Liver (tissue), 9 donors: ENCODE data around the gene SCARF1. TPM values are rescaled to one million over a fixed set of nuclear protein-coding genes. Genes with fewer than 3 reads are reported as not detected.

Experiments used
- DNase-seq: peaks from one replicate; pipeline ENCODE4 v3.0.0-alpha.2; 2017; ENCODE audit warnings: low spot score
- H3K27ac ChIP-seq, 2 donors: one replicate each; pipeline ENCODE4 v1.7.0; 2013; ENCODE audit warnings: inconsistent platforms in 2 of 2, low read length in 2 of 2, control low read depth in 1 of 2, low read depth in 1 of 2, mild to moderate bottlenecking in 1 of 2
- H3K27me3 ChIP-seq, 4 donors: one replicate each; pipeline versions ENCODE4 v1.6.1 to v1.7.0; 2013; ENCODE audit warnings: low read length in 3 of 4, inconsistent platforms in 1 of 4, mild to moderate bottlenecking in 1 of 4, moderate library complexity in 1 of 4; ENCODE audit not compliant: control insufficient read depth in 4 of 4, insufficient read depth in 4 of 4
- H3K36me3 ChIP-seq, 4 donors: one replicate each; pipeline versions ENCODE4 v1.6.1 to v1.7.0; 2013; ENCODE audit warnings: low read length in 3 of 4, mild to moderate bottlenecking in 3 of 4, low read depth in 1 of 4, moderate library complexity in 1 of 4; ENCODE audit not compliant: control insufficient read depth in 4 of 4, insufficient read depth in 3 of 4
- H3K4me1 ChIP-seq, 4 donors: one replicate each; pipeline versions ENCODE4 v1.6.1 to v1.7.0; 2013; ENCODE audit warnings: low read length in 3 of 4, mild to moderate bottlenecking in 3 of 4, moderate library complexity in 1 of 4; ENCODE audit not compliant: control insufficient read depth in 4 of 4, insufficient read depth in 4 of 4
- H3K4me3 ChIP-seq, 3 donors: one replicate each; pipeline versions ENCODE4 v1.6.1 to v1.7.0; 2013; ENCODE audit warnings: low read length in 3 of 3, control low read depth in 1 of 3, low read depth in 1 of 3, mild to moderate bottlenecking in 1 of 3
- H3K9ac ChIP-seq, 2 donors: one replicate each; pipeline ENCODE4 v1.7.0; 2013; ENCODE audit warnings: low read length in 2 of 2, mild to moderate bottlenecking in 2 of 2, moderate library complexity in 2 of 2, control low read depth in 1 of 2, low read depth in 1 of 2
- H3K9me3 ChIP-seq, 4 donors: one replicate each; pipeline versions ENCODE4 v1.6.1 to v1.7.0; 2013; ENCODE audit warnings: low read length in 3 of 4; ENCODE audit not compliant: control insufficient read depth in 4 of 4
- CTCF ChIP-seq: fragments of 150-350 bp; IDR thresholded peaks from 2 replicates; pipeline ENCODE4 v1.5.1; 2017; ENCODE audit warnings: improper control_type of control experiment, low read depth, low read length; ENCODE audit not compliant: missing input control
- FOXA1 ChIP-seq: IDR thresholded peaks from 2 replicates; pipeline ENCODE4 v1.6.1; 2016; ENCODE audit warnings: antibody characterized with exemption
- HNF4A ChIP-seq, 2 donors: conservative IDR thresholded peaks; 2 replicates each; pipeline ENCODE4 v1.6.1; 2016; ENCODE audit warnings: antibody characterized with exemption in 2 of 2, mild to moderate bottlenecking in 2 of 2
- NR2F2 ChIP-seq: IDR thresholded peaks from 2 replicates; pipeline ENCODE4 v1.6.1; 2016; ENCODE audit warnings: antibody characterized with exemption
- RXRA ChIP-seq, 2 donors: IDR thresholded peaks; 2 replicates each; pipeline ENCODE4 v1.6.1; 2017 to 2018; ENCODE audit warnings: antibody characterized with exemption in 2 of 2, mild to moderate bottlenecking in 1 of 2
- SP1 ChIP-seq: IDR thresholded peaks from 2 replicates; pipeline ENCODE4 v1.6.1; 2018; ENCODE audit warnings: antibody characterized with exemption, mild to moderate bottlenecking
- TAF1 ChIP-seq: conservative IDR thresholded peaks from 2 replicates; pipeline ENCODE4 v1.6.1; 2016; ENCODE audit warnings: antibody characterized with exemption, mild to moderate bottlenecking
- YY1 ChIP-seq: IDR thresholded peaks from 2 replicates; pipeline ENCODE4 v1.6.1; 2016; ENCODE audit warnings: antibody characterized with exemption, mild to moderate bottlenecking
- WGBS: extraction: QIAGEN DNeasy Blood & Tissue Kit; methylation state at CpG from one replicate; pipeline ENCODE4 v1.1.7; 2013; 5-methylcytosine and 5-hydroxymethylcytosine counted together
- polyA plus RNA-seq, 2 donors: library from polyadenylated mRNA; stranded (reverse) in 1 of 2; unstranded in 1 of 2; fragments of 200-250 nt in 1 of 2; fragments of >200 nt in 1 of 2; fragmentation: Nextera tagmentation in 1 of 2; extraction: Ambion mirVana in 1 of 2; gene quantifications; one replicate each; pipeline versions ENCODE4 v1.2.1 to v1.2.3, GENCODE V29; 2013 to 2015
- total RNA-seq, 2 donors: library from RNA; depleted of rRNA; stranded (reverse); fragments of >200 nt; gene quantifications; one replicate each; pipeline ENCODE4 v1.2.3, GENCODE V29; 2014
- TF ChIP-seq, protein P1 (sequence below): IDR thresholded peaks from 2 replicates; pipeline ENCODE4 v1.6.1; 2016; ENCODE audit warnings: antibody characterized with exemption
- TF ChIP-seq, protein P2 (sequence below): IDR thresholded peaks from 2 replicates; pipeline ENCODE4 v1.6.1; 2016; ENCODE audit warnings: antibody characterized with exemption
- TF ChIP-seq, protein P3 (sequence below): IDR thresholded peaks from 2 replicates; pipeline ENCODE4 v1.6.1; 2016; ENCODE audit warnings: antibody characterized with exemption, mild to moderate bottlenecking
- donor health status: healthy.
- donor health status: healthy.
- donor health status: healthy.
- donor health status: healthy.
- donor health status: healthy.

Gene SCARF1
- total and polyA plus RNA-seq, 4 donors: 1.3 to 11.9 (median 8.4) TPM

- Histone ChIP-seq H3K36me3 (no peaks in the 10 kb centered on the region), H3K4me3 (no peak overlapping the region), H3K27ac (no peak overlapping the region), H3K27me3 (no peaks in the 10 kb centered on the region), H3K4me1 (no peaks in the 10 kb centered on the region), H3K9ac (no peak overlapping the region), H3K9me3 (no peaks in the 10 kb centered on the region)
- no peak for DNase-seq
- 76% methylated on average over 14 of the region's 14 CpGs for WGBS
- TF ChIP-seq RXRA (IDR thresholded peaks at IDR 0.05): no peak
- TF ChIP-seq, protein P1, sequence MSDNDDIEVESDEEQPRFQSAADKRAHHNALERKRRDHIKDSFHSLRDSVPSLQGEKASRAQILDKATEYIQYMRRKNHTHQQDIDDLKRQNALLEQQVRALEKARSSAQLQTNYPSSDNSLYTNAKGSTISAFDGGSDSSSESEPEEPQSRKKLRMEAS: no peak
- TF ChIP-seq TAF1: no peak
- no peak for TF ChIP-seq CTCF
- TF ChIP-seq, protein P2, sequence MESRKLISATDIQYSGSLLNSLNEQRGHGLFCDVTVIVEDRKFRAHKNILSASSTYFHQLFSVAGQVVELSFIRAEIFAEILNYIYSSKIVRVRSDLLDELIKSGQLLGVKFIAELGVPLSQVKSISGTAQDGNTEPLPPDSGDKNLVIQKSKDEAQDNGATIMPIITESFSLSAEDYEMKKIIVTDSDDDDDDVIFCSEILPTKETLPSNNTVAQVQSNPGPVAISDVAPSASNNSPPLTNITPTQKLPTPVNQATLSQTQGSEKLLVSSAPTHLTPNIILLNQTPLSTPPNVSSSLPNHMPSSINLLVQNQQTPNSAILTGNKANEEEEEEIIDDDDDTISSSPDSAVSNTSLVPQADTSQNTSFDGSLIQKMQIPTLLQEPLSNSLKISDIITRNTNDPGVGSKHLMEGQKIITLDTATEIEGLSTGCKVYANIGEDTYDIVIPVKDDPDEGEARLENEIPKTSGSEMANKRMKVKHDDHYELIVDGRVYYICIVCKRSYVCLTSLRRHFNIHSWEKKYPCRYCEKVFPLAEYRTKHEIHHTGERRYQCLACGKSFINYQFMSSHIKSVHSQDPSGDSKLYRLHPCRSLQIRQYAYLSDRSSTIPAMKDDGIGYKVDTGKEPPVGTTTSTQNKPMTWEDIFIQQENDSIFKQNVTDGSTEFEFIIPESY: no peak
- TF ChIP-seq, protein P3, sequence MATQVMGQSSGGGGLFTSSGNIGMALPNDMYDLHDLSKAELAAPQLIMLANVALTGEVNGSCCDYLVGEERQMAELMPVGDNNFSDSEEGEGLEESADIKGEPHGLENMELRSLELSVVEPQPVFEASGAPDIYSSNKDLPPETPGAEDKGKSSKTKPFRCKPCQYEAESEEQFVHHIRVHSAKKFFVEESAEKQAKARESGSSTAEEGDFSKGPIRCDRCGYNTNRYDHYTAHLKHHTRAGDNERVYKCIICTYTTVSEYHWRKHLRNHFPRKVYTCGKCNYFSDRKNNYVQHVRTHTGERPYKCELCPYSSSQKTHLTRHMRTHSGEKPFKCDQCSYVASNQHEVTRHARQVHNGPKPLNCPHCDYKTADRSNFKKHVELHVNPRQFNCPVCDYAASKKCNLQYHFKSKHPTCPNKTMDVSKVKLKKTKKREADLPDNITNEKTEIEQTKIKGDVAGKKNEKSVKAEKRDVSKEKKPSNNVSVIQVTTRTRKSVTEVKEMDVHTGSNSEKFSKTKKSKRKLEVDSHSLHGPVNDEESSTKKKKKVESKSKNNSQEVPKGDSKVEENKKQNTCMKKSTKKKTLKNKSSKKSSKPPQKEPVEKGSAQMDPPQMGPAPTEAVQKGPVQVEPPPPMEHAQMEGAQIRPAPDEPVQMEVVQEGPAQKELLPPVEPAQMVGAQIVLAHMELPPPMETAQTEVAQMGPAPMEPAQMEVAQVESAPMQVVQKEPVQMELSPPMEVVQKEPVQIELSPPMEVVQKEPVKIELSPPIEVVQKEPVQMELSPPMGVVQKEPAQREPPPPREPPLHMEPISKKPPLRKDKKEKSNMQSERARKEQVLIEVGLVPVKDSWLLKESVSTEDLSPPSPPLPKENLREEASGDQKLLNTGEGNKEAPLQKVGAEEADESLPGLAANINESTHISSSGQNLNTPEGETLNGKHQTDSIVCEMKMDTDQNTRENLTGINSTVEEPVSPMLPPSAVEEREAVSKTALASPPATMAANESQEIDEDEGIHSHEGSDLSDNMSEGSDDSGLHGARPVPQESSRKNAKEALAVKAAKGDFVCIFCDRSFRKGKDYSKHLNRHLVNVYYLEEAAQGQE: no peak
- no peak for TF ChIP-seq YY1
- no peak for TF ChIP-seq FOXA1
- no peak for TF ChIP-seq HNF4A (conservative IDR thresholded peaks at IDR 0.05)
These were observed 47.6 kb downstream of the SCARF1 start for GRCh38 chr17:1597861-1598342.

GRCh38 chr17:1593630-1593931 lies 52.0 kb downstream of the SCARF1 start:
- no peaks in the 10 kb centered on the region for H3K9me3 ChIP-seq
- no peaks in the 10 kb centered on the region for H3K27me3 ChIP-seq
- no peak overlapping the region for H3K4me3 ChIP-seq
- no peak for DNase-seq
- H3K36me3 ChIP-seq: no peaks in the 10 kb centered on the region
- H3K4me1 ChIP-seq: peaks cover 0 to 4% (median 0%) of the 10 kb centered on the region in 4 donors
- no peak overlapping the region for H3K9ac ChIP-seq
- WGBS: 94% methylated on average over 5 of the region's 5 CpGs
- H3K27ac ChIP-seq: no peak overlapping the region
- TF ChIP-seq SP1 (no peak), RXRA (IDR thresholded peaks at IDR 0.05) (no peak), HNF4A (conservative IDR thresholded peaks at IDR 0.05) (no peak), NR2F2 (no peak)
- TF ChIP-seq, protein P3: no peak
- TF ChIP-seq, protein P1: no peak
